Mammary epithelial cell (primary cell): ENCODE results near the gene EPHA1.

ENCODE experiments used
- CTCF ChIP-seq, 2 donors: IDR thresholded peaks in 1 of 2; conservative IDR thresholded peaks in 1 of 2; 2 replicates each; pipeline ENCODE4 v1.5.1; 2011 to 2012; ENCODE audit warnings: inconsistent platforms in 2 of 2, low read length in 2 of 2, mild to moderate bottlenecking in 2 of 2, control low read depth in 1 of 2, low read depth in 1 of 2; ENCODE audit not compliant: insufficient read depth in 1 of 2; ENCODE audit errors: extremely low read depth in 1 of 2
- EZH2 ChIP-seq: IDR thresholded peaks from 2 replicates; pipeline ENCODE4 v1.6.1; 2012; ENCODE audit warnings: low read length, inconsistent platforms, borderline replicate concordance

GRCh38 chr7:143405173-143406001 is 3.3 kb downstream of the EPHA1 start:
- TF ChIP-seq CTCF (conservative IDR thresholded peaks at IDR 0.05 in 1 of 2, IDR thresholded peaks at IDR 0.05 in 1 of 2; ENCODE audit: extremely low read depth in 1 of 2, insufficient read depth in 1 of 2, low read depth in 1 of 2, low read length in 2 of 2), result no peak
- no peak for TF ChIP-seq EZH2
